HG03103 (cell line): ENCODE measurements around the gene LPCAT3.

Experiments used
- ATAC-seq: cut with Tn5 transposase; IDR thresholded peaks from one replicate; pipeline ENCODE4 v1.9.1; 2021; ENCODE audit warnings: low read depth; ENCODE audit not compliant: unreplicated experiment

Gene LPCAT3

DNA sequence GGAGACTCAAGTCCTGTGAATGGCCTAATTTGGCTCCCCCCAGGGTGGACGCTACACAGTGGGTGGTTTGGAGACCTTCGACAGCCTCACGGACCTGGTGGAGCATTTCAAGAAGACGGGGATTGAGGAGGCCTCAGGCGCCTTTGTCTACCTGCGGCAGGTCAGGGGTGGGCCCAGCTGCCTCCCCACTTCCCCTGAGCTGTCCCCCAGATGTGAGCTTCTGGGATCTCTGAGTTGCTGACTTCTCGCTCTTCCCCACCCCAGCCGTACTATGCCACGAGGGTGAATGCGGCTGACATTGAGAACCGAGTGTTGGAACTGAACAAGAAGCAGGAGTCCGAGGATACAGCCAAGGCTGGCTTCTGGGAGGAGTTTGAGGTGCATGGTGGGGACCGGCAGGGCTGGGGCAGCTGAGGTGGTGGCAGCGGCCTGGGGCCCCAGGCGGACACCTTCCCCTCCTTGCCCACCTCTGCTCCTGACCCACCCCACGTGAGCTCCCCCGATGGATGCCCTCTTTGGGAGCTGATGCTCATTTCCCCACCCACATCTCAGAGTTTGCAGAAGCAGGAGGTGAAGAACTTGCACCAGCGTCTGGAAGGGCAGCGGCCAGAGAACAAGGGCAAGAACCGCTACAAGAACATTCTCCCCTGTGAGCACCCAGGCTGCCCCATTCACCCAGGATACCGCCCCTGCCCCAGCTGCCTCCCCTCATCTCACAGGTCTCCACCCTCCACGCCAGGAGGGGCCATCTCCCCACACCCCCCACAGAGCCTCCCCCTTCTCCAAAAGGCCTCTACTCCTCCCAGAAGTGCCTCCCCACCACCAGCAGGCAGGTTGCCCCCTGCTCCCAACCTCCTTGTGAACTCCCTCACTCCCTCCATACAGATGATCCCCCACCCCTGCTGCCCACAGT is 62.9 kb downstream of the LPCAT3 start:
- ATAC-seq, result no peak

DNA sequence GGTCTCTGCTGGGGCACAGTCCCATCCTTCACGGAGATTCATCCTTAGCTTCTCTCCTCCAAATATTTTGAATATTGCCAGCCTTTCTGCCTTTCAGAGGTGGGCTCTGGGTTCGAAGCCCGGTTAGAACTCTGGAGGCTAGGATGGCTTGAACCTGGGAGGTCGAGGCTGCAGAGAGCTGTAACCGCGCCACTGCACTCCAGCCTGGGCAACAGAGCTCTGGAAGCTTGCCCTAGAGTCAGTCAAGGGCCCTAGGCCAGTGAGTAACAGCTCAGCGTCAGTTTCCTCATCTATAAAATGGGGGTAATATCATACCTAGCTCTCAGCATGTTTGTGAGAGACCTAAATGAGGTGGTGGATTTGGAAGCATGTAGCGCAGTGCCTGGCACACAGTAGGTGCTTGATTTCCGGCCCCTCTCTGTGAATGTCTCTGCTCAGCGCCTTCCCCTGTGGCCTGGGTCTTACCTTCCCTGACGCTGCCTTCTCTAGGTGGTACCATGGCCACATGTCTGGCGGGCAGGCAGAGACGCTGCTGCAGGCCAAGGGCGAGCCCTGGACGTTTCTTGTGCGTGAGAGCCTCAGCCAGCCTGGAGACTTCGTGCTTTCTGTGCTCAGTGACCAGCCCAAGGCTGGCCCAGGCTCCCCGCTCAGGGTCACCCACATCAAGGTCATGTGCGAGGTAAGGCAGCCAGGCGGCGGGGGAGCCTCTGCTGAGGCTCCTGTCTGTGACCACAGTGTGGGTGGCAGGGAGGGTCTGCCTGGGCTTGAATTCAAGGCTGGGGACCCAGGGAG is 63.8 kb downstream of the LPCAT3 start:
- no peak for ATAC-seq

DNA sequence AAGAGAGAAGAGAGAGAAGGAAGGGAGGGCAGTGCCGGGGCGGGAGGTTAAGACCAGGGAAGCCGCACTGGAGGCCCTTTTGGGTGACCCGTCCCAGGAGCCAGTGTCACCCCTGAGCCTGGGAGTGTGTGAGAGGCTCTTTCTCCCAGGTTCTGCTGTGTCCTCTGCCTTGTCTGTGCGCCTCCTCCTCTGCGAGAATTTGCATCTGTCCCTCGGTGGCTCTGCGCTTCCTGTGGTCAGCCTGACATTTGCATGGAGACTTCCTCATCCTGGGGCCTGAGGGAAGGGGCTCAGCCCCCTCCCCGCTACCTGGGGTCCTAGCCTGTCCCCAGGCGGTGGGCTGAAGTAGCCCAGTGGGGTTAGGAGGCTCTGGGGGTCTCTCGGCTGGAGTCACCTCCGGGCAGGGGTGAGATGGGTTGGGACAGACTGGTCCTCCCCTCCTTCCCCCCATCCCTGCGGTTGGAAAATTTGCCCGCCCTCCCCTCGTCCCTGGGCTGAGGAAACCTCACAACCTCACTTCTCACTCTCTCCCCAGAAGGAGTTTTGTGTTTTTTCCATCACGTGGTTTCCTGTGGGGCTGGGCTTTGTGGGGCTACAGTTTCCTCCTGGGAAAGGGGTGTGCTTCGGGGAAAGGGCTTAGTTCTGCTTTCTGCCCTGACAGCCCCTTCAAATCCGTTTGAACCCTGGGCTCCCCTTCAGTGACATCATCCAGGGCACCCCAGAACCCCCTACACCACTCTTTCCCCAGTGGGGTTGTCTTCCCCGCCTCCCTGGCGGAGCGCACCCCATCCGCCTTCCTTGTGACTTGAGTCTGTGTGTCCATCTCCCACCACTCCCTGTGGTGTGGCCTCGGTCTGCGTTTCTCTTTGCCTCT is 64.6 kb downstream of the LPCAT3 start:
- ATAC-seq, result peak; percentile 35

DNA sequence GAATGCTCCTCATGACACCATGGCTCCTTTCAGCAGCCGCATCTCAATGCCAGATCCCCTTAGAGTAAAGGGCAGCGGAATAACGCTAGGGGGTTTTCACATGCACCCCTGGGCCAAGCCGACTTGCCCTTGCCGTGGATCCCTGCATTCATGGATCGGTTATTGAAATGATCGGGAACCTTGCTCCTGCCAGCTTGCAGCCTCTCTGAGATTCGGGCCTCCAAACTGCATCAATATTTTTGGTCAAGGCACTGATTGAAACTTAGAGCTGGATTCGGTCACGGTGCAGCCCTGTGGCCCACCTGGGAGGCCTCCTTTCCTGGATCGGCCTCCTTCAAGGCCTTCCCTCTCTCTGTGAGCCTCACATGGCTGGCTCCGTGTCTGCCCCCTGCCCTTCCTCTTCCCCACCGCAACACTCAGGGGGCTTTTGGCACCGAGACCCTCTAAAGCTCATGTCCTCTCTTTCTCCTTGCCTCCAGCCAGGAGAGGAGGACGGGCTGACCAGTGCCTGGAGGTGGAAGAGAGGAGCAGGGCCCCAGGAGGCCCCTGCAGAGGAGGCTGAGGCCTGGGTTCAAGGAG is 65.3 kb downstream of the LPCAT3 start:
- ATAC-seq, result no peak

DNA sequence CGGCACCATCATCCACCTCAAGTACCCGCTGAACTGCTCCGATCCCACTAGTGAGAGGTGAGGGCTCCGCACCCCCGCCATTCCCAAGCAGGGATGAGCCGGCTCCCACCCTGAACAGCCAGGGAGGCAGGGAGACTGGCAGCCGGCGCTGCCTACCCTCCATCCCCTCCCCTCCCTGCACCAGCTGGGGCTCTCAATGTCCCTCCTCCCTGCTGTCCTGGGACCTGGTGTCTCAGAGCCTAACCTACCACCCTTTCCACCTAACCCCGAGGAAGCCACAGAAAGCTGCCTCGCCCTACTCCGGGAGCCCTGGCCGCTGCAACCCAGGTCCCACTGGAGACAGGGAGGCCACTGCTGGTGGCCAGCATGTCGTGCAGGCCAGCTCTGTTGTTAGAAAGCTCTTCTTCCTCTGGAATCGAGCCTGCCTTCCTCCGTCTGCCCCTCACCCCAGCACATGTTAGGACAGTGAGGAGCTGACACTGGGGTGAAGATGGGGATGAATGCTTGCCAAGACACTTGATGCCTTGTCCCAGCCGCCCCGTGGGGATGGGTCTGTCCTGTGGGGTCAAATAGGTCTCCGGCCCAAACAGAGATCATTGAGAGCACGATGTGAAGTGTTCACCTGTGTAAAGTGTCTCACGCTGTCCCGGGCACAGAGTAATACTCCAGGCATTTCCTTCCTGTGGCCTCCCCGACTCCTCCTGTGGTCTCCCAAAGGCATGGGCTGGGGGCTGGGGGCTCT is 66.0 kb downstream of the LPCAT3 start:
- no peak for ATAC-seq

DNA sequence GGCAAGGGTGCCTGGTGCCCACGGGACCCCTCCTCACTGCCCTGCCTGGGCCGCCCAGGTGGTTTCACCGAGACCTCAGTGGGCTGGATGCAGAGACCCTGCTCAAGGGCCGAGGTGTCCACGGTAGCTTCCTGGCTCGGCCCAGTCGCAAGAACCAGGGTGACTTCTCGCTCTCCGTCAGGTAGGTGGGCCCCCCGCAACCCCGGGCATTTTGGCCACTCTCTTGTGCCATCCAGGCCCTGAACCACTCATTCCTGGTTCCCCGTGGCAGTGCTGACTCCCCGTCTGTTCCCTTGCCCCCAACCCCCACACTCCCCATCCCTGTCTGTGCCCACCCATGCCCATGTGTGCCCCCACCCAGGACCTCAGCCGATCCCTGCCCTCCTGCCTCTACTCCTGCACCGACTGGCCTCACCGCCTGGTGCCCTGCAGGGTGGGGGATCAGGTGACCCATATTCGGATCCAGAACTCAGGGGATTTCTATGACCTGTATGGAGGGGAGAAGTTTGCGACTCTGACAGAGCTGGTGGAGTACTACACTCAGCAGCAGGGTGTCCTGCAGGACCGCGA is 66.6 kb downstream of the LPCAT3 start:
- no peak for ATAC-seq

DNA sequence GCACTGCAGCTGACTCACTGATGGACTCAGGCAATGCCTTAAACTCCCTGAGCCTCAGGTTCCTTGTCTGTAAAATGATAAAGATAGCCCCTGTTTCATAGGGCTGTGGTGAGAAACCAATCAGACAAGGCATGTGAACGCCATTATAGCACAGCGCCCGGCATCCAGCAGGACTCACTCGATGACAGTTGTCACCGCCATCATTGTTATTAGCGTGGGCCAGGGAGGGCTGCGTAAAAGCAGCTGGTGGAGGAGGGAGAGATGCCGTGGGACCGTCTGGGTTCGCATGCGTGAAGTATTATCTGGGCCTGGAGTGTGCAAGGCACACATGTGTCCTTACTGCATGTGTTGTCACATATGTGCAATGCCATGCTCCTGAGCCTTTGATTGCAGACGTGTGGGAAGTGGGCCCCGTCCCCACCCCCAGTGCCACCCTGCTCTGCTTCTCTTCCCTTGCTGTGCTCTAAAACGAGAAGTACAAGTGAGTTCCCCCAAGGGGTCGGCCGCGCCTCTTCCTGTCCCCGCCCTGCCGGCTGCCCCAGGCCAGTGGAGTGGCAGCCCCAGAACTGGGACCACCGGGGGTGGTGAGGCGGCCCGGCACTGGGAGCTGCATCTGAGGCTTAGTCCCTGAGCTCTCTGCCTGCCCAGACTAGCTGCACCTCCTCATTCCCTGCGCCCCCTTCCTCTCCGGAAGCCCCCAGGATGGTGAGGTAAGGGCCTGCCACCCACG is 67.3 kb downstream of the LPCAT3 start, which contains the start of gene PTPN6:
TSS of gene PTPN6 (plus strand) at position 546 of the 730 bp plus-strand sequence. CDS start at position 703, 157 bp downstream.
- no peak for ATAC-seq

DNA sequence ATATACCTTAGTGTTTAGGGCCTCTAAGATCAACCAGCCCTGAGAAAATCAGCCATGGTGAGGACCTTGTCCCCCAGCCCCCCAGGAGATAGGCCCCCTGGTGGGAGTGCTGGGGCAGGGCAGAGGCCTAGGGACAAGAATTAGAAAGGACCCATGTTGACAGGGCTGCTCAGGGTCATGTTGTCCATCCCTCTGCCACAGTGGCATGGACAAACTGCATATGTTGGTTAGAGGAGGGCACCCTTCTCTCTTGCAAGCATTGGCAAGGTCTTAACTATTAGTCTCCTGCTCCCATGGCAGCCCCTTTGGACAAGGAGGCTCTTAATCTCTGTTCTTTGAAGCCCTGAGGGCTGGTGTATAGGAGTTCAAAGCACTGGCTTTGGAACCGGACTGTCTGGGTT is 67.9 kb downstream of the LPCAT3 start:
- ATAC-seq, result no peak

DNA sequence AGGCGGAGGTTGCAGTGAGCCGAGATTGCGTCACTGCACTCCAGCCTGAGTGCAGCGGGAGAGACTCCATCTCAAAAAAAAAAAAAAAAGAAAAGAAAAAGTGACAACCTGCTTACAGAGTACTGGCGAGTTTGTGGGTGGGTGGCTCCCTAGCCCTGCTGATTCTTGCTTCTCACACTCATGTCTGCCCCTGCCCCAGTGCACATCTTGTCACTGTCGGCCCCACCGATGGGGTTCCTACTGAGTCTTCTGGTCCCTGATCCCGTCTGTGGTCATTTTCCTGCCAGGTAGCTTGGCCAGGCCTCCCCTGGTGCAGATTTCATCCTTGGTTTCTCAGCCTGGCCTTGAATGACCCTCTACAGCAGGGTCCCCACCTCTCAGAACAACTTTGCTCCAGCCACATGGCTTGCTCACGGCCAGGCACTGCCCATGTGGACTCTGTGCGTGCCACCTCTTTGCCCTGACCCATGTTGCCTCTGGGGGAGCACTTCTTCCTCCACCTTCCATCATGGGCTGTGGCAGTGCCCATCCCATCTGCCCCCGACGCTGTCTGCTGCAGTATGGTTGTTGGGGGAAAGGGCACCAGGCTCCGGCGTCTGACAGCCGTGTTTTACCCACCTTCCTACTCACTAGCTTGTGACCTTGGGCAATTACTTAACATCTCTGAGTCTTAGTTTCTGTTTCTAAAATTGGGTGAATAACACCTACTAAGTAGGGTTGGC is 69.2 kb downstream of the LPCAT3 start:
- no peak for ATAC-seq

DNA sequence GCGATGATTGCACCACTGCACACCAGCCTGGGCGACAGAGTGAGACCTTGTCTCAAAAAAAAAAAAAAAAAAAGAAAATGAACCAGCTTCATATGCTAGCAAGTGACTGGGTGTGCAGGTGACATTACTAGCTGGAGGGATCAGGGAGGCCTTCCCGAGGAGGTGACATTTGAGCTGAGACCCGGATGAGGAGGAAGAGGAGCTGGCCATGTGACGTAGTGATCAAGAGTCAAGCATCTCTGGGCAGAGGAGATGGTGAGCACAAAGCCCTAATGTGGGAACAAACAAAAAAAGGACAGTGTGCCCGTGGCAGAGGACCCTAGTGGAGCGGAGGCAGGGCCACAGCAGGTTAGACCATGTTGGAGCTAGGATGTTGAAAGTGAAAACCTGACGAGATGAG is 70.7 kb downstream of the LPCAT3 start:
- ATAC-seq, result no peak

DNA sequence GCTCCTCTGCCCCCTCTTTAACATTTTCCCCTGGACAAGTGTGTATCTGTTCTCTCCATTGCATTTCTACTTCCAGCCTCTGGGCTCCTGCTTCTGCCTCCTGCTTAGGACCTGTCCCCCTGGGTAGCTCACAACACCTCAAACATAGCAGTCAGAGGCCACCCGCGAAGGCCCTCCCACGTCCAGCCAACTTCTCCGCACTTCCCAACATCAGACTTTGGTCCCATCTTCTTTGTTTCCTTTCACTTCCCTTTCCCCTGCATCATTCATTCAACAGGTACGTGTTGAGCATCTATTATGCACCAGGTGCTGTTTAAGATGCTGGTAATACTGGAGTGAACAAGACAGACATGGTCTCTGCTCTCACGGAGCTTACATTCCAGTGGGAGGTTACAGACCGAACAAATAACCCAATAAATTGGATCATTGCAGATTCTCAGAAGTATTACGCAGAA is 71.3 kb downstream of the LPCAT3 start:
- ATAC-seq, result no peak

DNA sequence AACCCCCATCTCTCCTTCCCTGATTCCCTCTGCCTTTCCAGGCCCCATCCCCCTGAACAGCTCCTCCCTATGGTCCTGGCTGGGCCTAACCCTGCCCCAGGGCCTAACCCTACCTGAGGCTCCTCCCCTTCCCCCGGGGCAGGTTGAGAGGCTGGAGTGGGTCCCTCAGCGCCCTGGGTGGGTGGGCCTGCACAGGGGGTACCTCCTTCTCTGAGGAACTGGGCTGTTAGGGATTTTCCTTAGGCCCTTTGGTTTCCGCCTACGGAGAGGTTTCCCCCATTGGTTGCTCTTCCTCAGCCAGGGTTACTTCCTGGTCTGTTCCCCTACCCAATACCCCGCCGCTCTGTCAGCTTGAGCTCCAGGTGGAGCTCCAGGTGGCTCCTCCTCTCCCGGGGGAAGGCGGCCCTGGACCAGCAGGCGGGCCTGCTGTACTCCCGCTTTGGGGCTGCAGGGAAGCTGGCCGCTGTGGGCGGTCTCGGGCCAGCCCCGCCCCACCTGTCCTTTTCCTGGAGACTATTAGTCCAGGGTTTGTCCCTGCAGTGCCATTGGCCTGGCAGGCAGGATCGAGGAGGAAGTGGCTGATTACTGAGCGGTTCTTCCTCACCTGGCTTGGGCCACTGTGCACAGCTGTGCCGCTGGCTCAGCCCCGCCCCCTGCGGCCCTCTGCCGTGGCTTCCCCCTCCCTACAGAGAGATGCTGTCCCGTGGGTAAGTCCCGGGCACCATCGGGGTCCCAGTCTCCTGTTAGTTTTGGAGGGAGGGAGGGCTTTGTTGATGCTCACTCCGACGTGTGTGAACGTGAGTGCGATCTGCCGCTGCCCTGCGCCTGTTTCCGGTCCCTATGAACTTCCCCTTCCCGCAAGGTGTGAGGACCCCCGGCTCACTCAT is 72.0 kb downstream of the LPCAT3 start:
- no peak for ATAC-seq

DNA sequence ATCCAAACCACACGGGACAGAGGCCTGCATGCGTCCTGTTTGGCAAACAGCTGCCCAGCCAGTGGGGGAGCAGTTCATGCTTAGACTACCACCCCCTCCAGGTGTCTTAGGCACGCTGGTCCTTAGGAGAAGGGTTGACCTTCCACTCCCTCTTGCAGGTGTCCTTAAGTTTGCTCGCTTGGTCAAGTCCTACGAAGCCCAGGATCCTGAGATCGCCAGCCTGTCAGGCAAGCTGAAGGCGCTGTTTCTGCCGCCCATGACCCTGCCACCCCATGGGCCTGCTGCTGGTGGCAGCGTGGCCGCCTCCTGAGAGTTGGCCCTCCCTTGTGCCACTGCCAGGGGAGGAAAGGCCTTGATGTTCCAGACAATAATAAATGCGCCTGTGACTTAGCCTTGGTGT is 72.7 kb downstream of the LPCAT3 start:
- no peak for ATAC-seq

DNA sequence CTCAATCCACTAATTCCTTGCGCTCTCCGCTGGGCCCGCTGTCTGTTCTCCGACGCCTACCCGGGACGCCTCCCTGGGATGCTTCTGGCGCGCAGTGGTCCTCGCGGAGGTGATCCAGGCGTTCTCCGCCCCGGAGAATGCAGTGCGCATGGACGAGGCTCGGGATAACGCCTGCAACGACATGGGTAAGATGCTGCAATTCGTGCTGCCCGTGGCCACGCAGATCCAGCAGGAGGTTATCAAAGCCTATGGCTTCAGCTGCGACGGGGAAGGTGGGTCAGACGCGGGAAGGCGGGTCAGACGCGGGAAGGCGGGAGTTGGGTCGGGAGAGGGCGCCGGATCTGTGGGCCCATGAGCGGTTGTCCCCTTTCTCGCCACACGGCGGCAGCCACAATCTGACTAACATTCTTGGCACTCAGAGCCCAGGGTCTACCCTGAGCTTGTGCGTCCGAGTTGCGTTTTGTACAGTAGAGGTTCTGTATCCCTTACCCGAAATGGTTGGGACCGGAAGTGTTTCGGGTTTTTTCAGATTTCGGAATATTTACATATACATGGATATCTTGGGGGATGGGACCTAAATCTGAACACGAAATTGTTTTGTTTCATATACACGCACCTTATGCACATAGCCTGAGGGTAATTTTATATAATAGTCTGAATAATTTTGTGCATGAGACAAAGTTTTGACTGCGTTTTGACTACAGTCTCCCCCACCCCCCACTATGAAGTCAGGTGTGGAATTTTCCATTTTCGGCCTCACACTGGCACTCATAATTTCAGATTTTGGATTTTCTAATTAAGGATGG is 73.7 kb downstream of the LPCAT3 start:
- ATAC-seq, result peak; percentile 43

DNA sequence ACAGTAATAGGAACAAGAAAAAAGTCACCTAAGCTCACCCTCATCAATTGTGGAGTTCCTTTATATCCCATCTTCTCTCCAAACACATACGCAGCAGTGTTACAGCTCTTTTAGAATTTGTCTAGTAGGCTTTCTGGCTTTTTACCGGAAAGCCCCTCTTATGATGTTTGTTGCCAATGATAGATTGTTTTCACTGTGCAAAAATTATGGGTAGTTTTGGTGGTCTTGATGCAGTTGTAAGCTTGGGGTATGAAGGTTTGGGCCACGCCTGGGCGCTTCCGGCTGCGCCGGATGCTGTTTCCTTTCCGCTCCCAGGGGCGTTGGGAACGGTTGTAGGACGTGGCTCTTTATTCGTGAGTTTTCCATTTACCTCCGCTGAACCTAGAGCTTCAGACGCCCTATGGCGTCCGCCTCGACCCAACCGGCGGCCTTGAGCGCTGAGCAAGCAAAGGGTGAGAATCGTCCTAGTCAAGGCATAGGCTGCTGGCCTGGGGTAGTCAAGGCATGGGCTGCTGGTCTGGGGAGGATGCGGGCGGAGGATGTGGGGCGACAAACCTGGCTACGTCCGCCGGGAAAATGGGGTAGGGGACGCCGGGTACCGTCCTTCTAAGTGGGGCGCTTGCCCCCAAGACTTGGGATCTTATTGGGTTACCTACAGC is 74.4 kb downstream of the LPCAT3 start, which contains the start of the genes C12orf57 and RNU7-1:
TSS of gene C12orf57 (plus strand) at position 301 of the 659 bp plus-strand sequence. CDS start at position 401, 100 bp downstream.
TSS of gene RNU7-1 (plus strand) at position 95 of the 659 bp plus-strand sequence.
- ATAC-seq, result no peak
